Endothelial cell of umbilical vein (primary cell): ENCODE results near the gene DENND1A.

Experiments
- TF ChIP-seq, protein P1 (sequence below): IDR thresholded peaks from 2 replicates; pipeline ENCODE4 v1.6.1; 2011; ENCODE audit not compliant: insufficient read depth, insufficient read length
- TF ChIP-seq, protein P2 (sequence below), 2 donors: IDR thresholded peaks; 1 replicate in 1 of 2; 2 replicates in 1 of 2; pipeline ENCODE4 v1.5.1; 2011; ENCODE audit warnings: low read length in 2 of 2, mild to moderate bottlenecking in 2 of 2, moderate library complexity in 2 of 2, control low read depth in 1 of 2, inconsistent platforms in 1 of 2, low read depth in 1 of 2; ENCODE audit not compliant: insufficient read depth in 1 of 2; ENCODE audit errors: extremely low read depth in 1 of 2

DNA sequence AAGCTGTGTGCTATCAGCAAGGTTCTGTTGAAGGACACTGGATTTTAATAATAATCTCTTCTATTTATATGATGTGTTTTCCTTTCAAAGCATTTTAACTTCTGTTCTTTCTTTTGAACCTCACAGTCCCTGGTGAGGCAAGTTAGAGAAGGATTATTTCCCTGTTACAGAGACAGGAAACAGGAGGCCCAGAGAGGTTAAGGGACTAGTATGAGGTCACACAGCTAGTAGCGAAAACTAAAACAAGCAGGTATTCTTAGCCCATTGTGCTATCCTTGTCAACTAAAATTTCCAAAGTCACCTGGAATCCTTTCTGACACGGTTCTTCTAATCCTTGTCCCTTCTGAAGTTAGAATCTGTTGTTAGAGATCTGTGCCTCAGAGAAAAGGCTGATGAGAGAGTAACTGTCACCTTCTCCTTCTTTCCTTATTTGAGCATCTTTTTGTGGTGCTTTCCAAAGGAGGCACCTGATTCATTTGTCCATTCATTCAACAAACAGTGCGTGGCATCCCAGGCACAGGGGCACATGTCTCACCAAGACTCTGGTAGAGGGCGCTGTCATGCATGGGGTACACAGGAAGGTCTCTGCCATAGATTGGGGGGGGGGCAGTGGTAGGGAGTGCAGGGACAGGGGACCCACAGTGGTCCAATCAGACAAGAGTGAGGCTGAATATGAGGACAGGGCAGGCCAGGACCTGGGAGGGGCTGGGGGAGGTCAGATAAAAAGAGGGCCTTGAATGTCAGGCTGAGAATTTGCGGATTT is 512.5 kb downstream of the DENND1A start:
- TF ChIP-seq, protein P1, sequence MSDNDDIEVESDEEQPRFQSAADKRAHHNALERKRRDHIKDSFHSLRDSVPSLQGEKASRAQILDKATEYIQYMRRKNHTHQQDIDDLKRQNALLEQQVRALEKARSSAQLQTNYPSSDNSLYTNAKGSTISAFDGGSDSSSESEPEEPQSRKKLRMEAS, result no peak
- TF ChIP-seq, protein P2, sequence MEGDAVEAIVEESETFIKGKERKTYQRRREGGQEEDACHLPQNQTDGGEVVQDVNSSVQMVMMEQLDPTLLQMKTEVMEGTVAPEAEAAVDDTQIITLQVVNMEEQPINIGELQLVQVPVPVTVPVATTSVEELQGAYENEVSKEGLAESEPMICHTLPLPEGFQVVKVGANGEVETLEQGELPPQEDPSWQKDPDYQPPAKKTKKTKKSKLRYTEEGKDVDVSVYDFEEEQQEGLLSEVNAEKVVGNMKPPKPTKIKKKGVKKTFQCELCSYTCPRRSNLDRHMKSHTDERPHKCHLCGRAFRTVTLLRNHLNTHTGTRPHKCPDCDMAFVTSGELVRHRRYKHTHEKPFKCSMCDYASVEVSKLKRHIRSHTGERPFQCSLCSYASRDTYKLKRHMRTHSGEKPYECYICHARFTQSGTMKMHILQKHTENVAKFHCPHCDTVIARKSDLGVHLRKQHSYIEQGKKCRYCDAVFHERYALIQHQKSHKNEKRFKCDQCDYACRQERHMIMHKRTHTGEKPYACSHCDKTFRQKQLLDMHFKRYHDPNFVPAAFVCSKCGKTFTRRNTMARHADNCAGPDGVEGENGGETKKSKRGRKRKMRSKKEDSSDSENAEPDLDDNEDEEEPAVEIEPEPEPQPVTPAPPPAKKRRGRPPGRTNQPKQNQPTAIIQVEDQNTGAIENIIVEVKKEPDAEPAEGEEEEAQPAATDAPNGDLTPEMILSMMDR (IDR thresholded peaks at IDR 0.05; ENCODE audit: extremely low read depth in 1 of 2, insufficient read depth in 1 of 2, low read depth in 1 of 2, low read length in 2 of 2), result no peak
